Right lobe of liver (tissue), 6 donors: Measurements from ENCODE around the gene PXYLP1. TPM values are rescaled to one million over a fixed set of nuclear protein-coding genes. Genes with fewer than 3 reads are reported as not detected.

Source experiments
- ATAC-seq, 4 donors: fragments of 200-7000 bp; cut with Tn5 transposase; one replicate each; pipeline ENCODE4 v1.9.1; 2020; ENCODE audit warnings: mild to moderate bottlenecking in 4 of 4, moderate library complexity in 4 of 4
- DNase-seq, 3 donors: peaks; one replicate each; pipeline ENCODE4 v3.0.0-alpha.2; 2020
- H3K27ac ChIP-seq, 3 donors: fragments of 200-600 bp; one replicate each; pipeline ENCODE4 v1.8.0; 2022
- H3K27me3 ChIP-seq, 2 donors: fragments of 200-600 bp; one replicate each; pipeline ENCODE4 v1.8.0; 2022
- H3K36me3 ChIP-seq, 4 donors: fragments of 200-600 bp; sonication (generic) in 1 of 4; one replicate each; pipeline versions ENCODE4 v1.5.1 to v1.8.0; 2017 to 2022; ENCODE audit warnings: control low read depth in 1 of 4
- H3K4me1 ChIP-seq, 4 donors: fragments of 200-600 bp; sonication (generic) in 1 of 4; one replicate each; pipeline versions ENCODE4 v1.5.1 to v1.8.0; 2017 to 2022; ENCODE audit warnings: control low read depth in 1 of 4
- H3K4me3 ChIP-seq, 3 donors: fragments of 200-600 bp; one replicate each; pipeline ENCODE4 v1.8.0; 2022
- H3K9me3 ChIP-seq, 4 donors: fragments of 200-600 bp; sonication (generic) in 1 of 4; one replicate each; pipeline versions ENCODE4 v1.5.1 to v1.8.0; 2017 to 2022; ENCODE audit warnings: control low read depth in 1 of 4
- CTCF ChIP-seq, 4 donors: fragments of 200-600 bp in 3 of 4; fragments of 450-650 bp in 1 of 4; IDR thresholded peaks; one replicate each; pipeline versions ENCODE4 v1.5.1 to v1.8.0; 2016 to 2022; ENCODE audit warnings: antibody characterized with exemption in 4 of 4, mild to moderate bottlenecking in 2 of 4
- POLR2A ChIP-seq: fragments of 450-650 bp; IDR thresholded peaks from one replicate; pipeline ENCODE4 v1.6.1; 2017; ENCODE audit warnings: antibody characterized with exemption, mild to moderate bottlenecking
- WGBS: methylation state at CpG from one replicate; pipeline ENCODE4 v1.1.6; 2018; ENCODE audit warnings: low coverage, low lambda C conversion rate; ENCODE audit not compliant: insufficient coverage; ENCODE audit errors: missing lambda C conversion rate; 5-methylcytosine and 5-hydroxymethylcytosine counted together
- intact Hi-C, 2 donors: fragments of 100-400 bp; cut with DNase I; formaldehyde crosslinking; loops; one replicate each; pipeline versions ENCODE4 v1.11.2 to v1.14.1; 2022
- total RNA-seq, 6 experiments: library from RNA; depleted of rRNA in 2 of 6; stranded (reverse); fragments of >200 nt in 2 of 6; fragmentation: NEBNext Ultra II Directional in 3 of 6; extraction: Animal tissue kit (Norgen Biotek cat#: 25700) in 3 of 6; gene quantifications; one replicate each; pipeline versions ENCODE4 v1.1.0 to v1.2.4, GENCODE V29; 2016 to 2023
- donor health status: DM: no; HTN: yes; CAD: no.
- donor health status: DM: no; HTN: no; CAD: no.
- donor health status: DM: no; HTN: no; CAD: no.
- donor health status: DM: no; HTN: yes; CAD: no.
- donor health status: DM: no; HTN: yes; CAD: no.

The PXYLP1 gene
- total RNA-seq, 6 experiments from 2014 or later, result 2.0 to 4.7 (median 3.0) TPM

- Histone ChIP-seq H3K27me3 (no peaks in the 10 kb centered on the region), H3K36me3 (no peaks in the 10 kb centered on the region), H3K4me3 (no peak overlapping the region), H3K4me1 (peaks cover 0 to 18% (median 0%) of the 10 kb centered on the region in 4 donors), H3K27ac (peak overlapping the region in 1 of 3 donors; percentile 44), H3K9me3 (no peaks in the 10 kb centered on the region)
- TF ChIP-seq CTCF (IDR thresholded peaks at IDR 0.05) (no peak), POLR2A (no peak)
- peak; percentile 62 to 88 (median 67) for ATAC-seq
- intact Hi-C loops, result no loop called here
- peak in 1 of 3 donors; percentile 63 for DNase-seq
Observed at GRCh38 chr3:141338881-141339280, 107.3 kb downstream of the PXYLP1 start.

- TF ChIP-seq CTCF (IDR thresholded peaks at IDR 0.05) (no peak), POLR2A (no peak)
- no peak overlapping the region for H3K27ac ChIP-seq
- no peaks in the 10 kb centered on the region for H3K27me3 ChIP-seq
- no peaks in the 10 kb centered on the region for H3K36me3 ChIP-seq
- intact Hi-C loops, result no loop called here
- H3K9me3 ChIP-seq, result no peaks in the 10 kb centered on the region
- no peak for ATAC-seq
- 75% methylated on average over 1 of the region's 1 CpG for WGBS
- H3K4me1 ChIP-seq, result peaks cover 0 to 33% (median 3%) of the 10 kb centered on the region in 4 donors
- no peak overlapping the region for H3K4me3 ChIP-seq
- DNase-seq, result no peak
Observed at GRCh38 chr3:141341536-141341935, 109.9 kb downstream of the PXYLP1 start.

GRCh38 chr3:141342386-141342785 lies 110.8 kb downstream of the PXYLP1 start:
- no peaks in the 10 kb centered on the region for H3K36me3 ChIP-seq
- intact Hi-C loops, result no loop called here
- TF ChIP-seq POLR2A, result no peak
- TF ChIP-seq CTCF (IDR thresholded peaks at IDR 0.05), result no peak
- H3K9me3 ChIP-seq, result no peaks in the 10 kb centered on the region
- WGBS, result 87% methylated on average over 5 of the region's 5 CpGs
- no peak overlapping the region for H3K4me3 ChIP-seq
- DNase-seq, result no peak
- no peak overlapping the region for H3K27ac ChIP-seq
- ATAC-seq, result no peak
- H3K4me1 ChIP-seq, result peaks cover 0 to 33% (median 3%) of the 10 kb centered on the region in 4 donors
- no peaks in the 10 kb centered on the region for H3K27me3 ChIP-seq

GRCh38 chr3:141343077-141343476 lies 111.5 kb downstream of the PXYLP1 start:
- intact Hi-C loops, result no loop called here
- 73% methylated on average over 2 of the region's 2 CpGs for WGBS
- no peaks in the 10 kb centered on the region for H3K36me3 ChIP-seq
- H3K27ac ChIP-seq, result peak overlapping the region in 2 of 3 donors; percentile 15 to 19
- H3K27me3 ChIP-seq, result no peaks in the 10 kb centered on the region
- H3K4me1 ChIP-seq, result peaks cover 0 to 33% (median 3%) of the 10 kb centered on the region in 4 donors
- H3K4me3 ChIP-seq, result no peak overlapping the region
- H3K9me3 ChIP-seq, result no peaks in the 10 kb centered on the region
- no peak for TF ChIP-seq POLR2A
- TF ChIP-seq CTCF (IDR thresholded peaks at IDR 0.05), result no peak
- no peak for DNase-seq
- ATAC-seq, result no peak

- Histone ChIP-seq H3K36me3 (no peaks in the 10 kb centered on the region), H3K4me1 (peaks cover 0 to 31% (median 3%) of the 10 kb centered on the region in 4 donors), H3K4me3 (no peak overlapping the region), H3K9me3 (no peaks in the 10 kb centered on the region), H3K27ac (peak overlapping the region in 2 of 3 donors; percentile 19 to 37), H3K27me3 (no peaks in the 10 kb centered on the region)
- ATAC-seq, result peak; percentile 77 to 89 (median 82)
- DNase-seq, result no peak
- intact Hi-C loops, result no loop called here
- 11% methylated on average over 2 of the region's 3 CpGs for WGBS
- TF ChIP-seq CTCF (IDR thresholded peaks at IDR 0.05) (no peak), POLR2A (no peak)
Observed at GRCh38 chr3:141343865-141344271, 112.2 kb downstream of the PXYLP1 start.
